ENCODE results near the gene TBC1D20.

GRCh38 chr20:496126-496696, 33.9 kb upstream of the TBC1D20 start:
- TF ChIP-seq POLR2AphosphoS5 (IDR thresholded peaks at IDR 0.05; ENCODE audit: low read depth, low read length) (no peak), MAX (IDR thresholded peaks at IDR 0.05) (no peak), SIN3A (IDR thresholded peaks at IDR 0.05; ENCODE audit: low read depth) (no peak), SRF (IDR thresholded peaks at IDR 0.05; ENCODE audit: low read depth) (no peak)
